Hepatocyte (in vitro differentiated cells): ENCODE measurements around the gene CCDC174. TPM values are rescaled to one million over a fixed set of nuclear protein-coding genes. Genes with fewer than 3 reads are reported as not detected.

Experiments used
- DNase-seq: peaks from one replicate; pipeline ENCODE4 v3.0.0-alpha.2; 2016; ENCODE audit warnings: low spot score
- H2AFZ ChIP-seq: fragments of 200-600 bp; sonication (generic); 2 replicates; pipeline ENCODE4 v1.6.0; 2016; ENCODE audit warnings: antibody characterized with exemption, mild to moderate bottlenecking
- H3K27ac ChIP-seq: fragments of 200-600 bp; sonication (generic); 2 replicates; pipeline ENCODE4 v1.5.1; 2016; ENCODE audit warnings: mild to moderate bottlenecking
- H3K27me3 ChIP-seq: fragments of 200-600 bp; sonication (generic); 2 replicates; pipeline ENCODE4 v1.6.1; 2016
- H3K36me3 ChIP-seq: fragments of 200-600 bp; sonication (generic); replicated peaks from 2 replicates; pipeline ENCODE4 v1.5.1; 2016; ENCODE audit warnings: low read depth; ENCODE audit not compliant: insufficient read depth
- H3K4me1 ChIP-seq: fragments of 200-600 bp; sonication (generic); 2 replicates; pipeline ENCODE4 v1.5.1; 2016; ENCODE audit warnings: mild to moderate bottlenecking, moderate library complexity; ENCODE audit not compliant: insufficient read depth
- H3K4me2 ChIP-seq: fragments of 200-600 bp; sonication (generic); 2 replicates; pipeline ENCODE4 v1.6.0; 2016
- H3K4me3 ChIP-seq: fragments of 200-600 bp; sonication (generic); 2 replicates; pipeline ENCODE4 v1.5.1; 2016; ENCODE audit warnings: mild to moderate bottlenecking
- H3K79me2 ChIP-seq: fragments of 200-600 bp; sonication (generic); 2 replicates; pipeline ENCODE4 v1.6.0; 2017; ENCODE audit warnings: mild to moderate bottlenecking
- H3K9me2 ChIP-seq: fragments of 200-600 bp; sonication (generic); replicated peaks from 2 replicates; pipeline ENCODE4 v1.6.0; 2017; ENCODE audit warnings: mild to moderate bottlenecking; ENCODE audit not compliant: insufficient read depth
- H3K9me3 ChIP-seq: fragments of 200-600 bp; sonication (generic); 2 replicates; pipeline ENCODE4 v1.5.1; 2016; ENCODE audit warnings: low read depth, mild to moderate bottlenecking
- H4K20me1 ChIP-seq: fragments of 200-600 bp; sonication (generic); 2 replicates; pipeline ENCODE4 v1.6.0; 2016; ENCODE audit warnings: mild to moderate bottlenecking; ENCODE audit not compliant: insufficient read depth, poor library complexity, severe bottlenecking
- CTCF ChIP-seq: fragments of 200-600 bp; sonication (generic); IDR thresholded peaks from 2 replicates; pipeline ENCODE4 v1.5.1; 2016; ENCODE audit warnings: antibody characterized with exemption, mild to moderate bottlenecking; ENCODE audit not compliant: poor library complexity
- EZH2 ChIP-seq: fragments of 200-600 bp; sonication (generic); IDR thresholded peaks from 2 replicates; pipeline ENCODE4 v1.6.1; 2016; ENCODE audit warnings: antibody characterized with exemption, mild to moderate bottlenecking, borderline replicate concordance
- EZH2phosphoT487 ChIP-seq: fragments of 200-600 bp; sonication (generic); IDR thresholded peaks from one replicate; pipeline ENCODE4 v1.6.1; 2018; ENCODE audit warnings: antibody characterized with exemption, mild to moderate bottlenecking, low read depth, moderate library complexity; ENCODE audit not compliant: unreplicated experiment, severe bottlenecking
- WGBS: methylation state at CpG from one replicate; pipeline ENCODE4 v1.1.6; 2016; ENCODE audit warnings: low lambda C conversion rate; ENCODE audit errors: missing lambda C conversion rate; 5-methylcytosine and 5-hydroxymethylcytosine counted together
- polyA plus RNA-seq: library from polyadenylated mRNA; unstranded; fragments of >200 nt; fragmentation: Nextera tagmentation; extraction: Ambion mirVana; gene quantifications from 2 replicates; pipeline ENCODE4 v1.2.1, GENCODE V29; 2016
- total RNA-seq: library from RNA; depleted of rRNA; stranded (reverse); fragments of >200 nt; gene quantifications from 2 replicates; pipeline ENCODE4 v1.2.3, GENCODE V29; 2014

Gene CCDC174
- total and polyA plus RNA-seq, 2 experiments from 2014 or later = 18.6 to 23.6 TPM

- WGBS = 74% methylated on average over 1 of the region's 1 CpG
Observed at GRCh38 chr3:14716591-14716990, 65.0 kb downstream of the CCDC174 start.

GRCh38 chr3:14717307-14717706, 65.7 kb downstream of the CCDC174 start:
- Histone ChIP-seq H3K27me3 (no peaks in the 10 kb centered on the region), H3K4me2 (no peak overlapping the region), H3K9me3 (no peaks in the 10 kb centered on the region), H2AFZ (no peak overlapping the region), H3K4me3 (no peak overlapping the region), H3K27ac (no peak overlapping the region), H3K4me1 (no peaks in the 10 kb centered on the region), H3K9me2 (no peaks in the 10 kb centered on the region), H3K79me2 (no peaks in the 10 kb centered on the region), H3K36me3 (no peaks in the 10 kb centered on the region), H4K20me1 (no peaks in the 10 kb centered on the region)
- WGBS = 54% methylated on average over 1 of the region's 1 CpG
- DNase-seq = no peak
- TF ChIP-seq EZH2 (no peak), EZH2phosphoT487 (no peak), CTCF (no peak)

More at GRCh38 chr3:14716591-14716990, 65.0 kb downstream of the CCDC174 start:
- no peak for TF ChIP-seq CTCF
- no peak for TF ChIP-seq EZH2
- no peak for TF ChIP-seq EZH2phosphoT487
- Histone ChIP-seq H3K9me3 (no peaks in the 10 kb centered on the region), H3K79me2 (no peaks in the 10 kb centered on the region), H3K4me2 (no peak overlapping the region), H4K20me1 (no peaks in the 10 kb centered on the region), H3K9me2 (no peaks in the 10 kb centered on the region), H3K27ac (no peak overlapping the region), H3K4me1 (no peaks in the 10 kb centered on the region), H2AFZ (no peak overlapping the region), H3K36me3 (no peaks in the 10 kb centered on the region), H3K4me3 (no peak overlapping the region), H3K27me3 (no peaks in the 10 kb centered on the region)
- no peak for DNase-seq

GRCh38 chr3:14718539-14718938, 67.0 kb downstream of the CCDC174 start:
- H3K4me2 ChIP-seq = no peak overlapping the region
- TF ChIP-seq EZH2 (no peak), CTCF (no peak), EZH2phosphoT487 (no peak)
- no peaks in the 10 kb centered on the region for H3K79me2 ChIP-seq
- DNase-seq = no peak
- H3K36me3 ChIP-seq = no peaks in the 10 kb centered on the region
- H3K27ac ChIP-seq = no peak overlapping the region
- 87% methylated on average over 2 of the region's 2 CpGs for WGBS
- H3K4me1 ChIP-seq = no peaks in the 10 kb centered on the region
- no peak overlapping the region for H2AFZ ChIP-seq
- H3K9me3 ChIP-seq = no peaks in the 10 kb centered on the region
- no peaks in the 10 kb centered on the region for H3K27me3 ChIP-seq
- no peaks in the 10 kb centered on the region for H3K9me2 ChIP-seq
- H4K20me1 ChIP-seq = no peaks in the 10 kb centered on the region
- H3K4me3 ChIP-seq = no peak overlapping the region

GRCh38 chr3:14719006-14719405, 67.4 kb downstream of the CCDC174 start:
- WGBS = 87% methylated on average over 2 of the region's 2 CpGs
- no peak for TF ChIP-seq CTCF
- no peak for TF ChIP-seq EZH2
- TF ChIP-seq EZH2phosphoT487 = no peak
- Histone ChIP-seq H3K9me2 (no peaks in the 10 kb centered on the region), H2AFZ (no peak overlapping the region), H3K4me2 (no peak overlapping the region), H4K20me1 (no peaks in the 10 kb centered on the region), H3K27ac (no peak overlapping the region), H3K79me2 (no peaks in the 10 kb centered on the region), H3K27me3 (no peaks in the 10 kb centered on the region), H3K9me3 (no peaks in the 10 kb centered on the region), H3K36me3 (no peaks in the 10 kb centered on the region), H3K4me1 (no peaks in the 10 kb centered on the region), H3K4me3 (no peak overlapping the region)
- DNase-seq = no peak
